HCT116 (cell line): Measurements from ENCODE around the gene CYSRT1. TPM values are rescaled to one million over a fixed set of nuclear protein-coding genes. Genes with fewer than 3 reads are reported as not detected.

Source experiments
- ATAC-seq: fragments of 200-7000 bp; cut with Tn5 transposase; 2 replicates; pipeline ENCODE4 v1.9.1; 2020; ENCODE audit warnings: mild to moderate bottlenecking, moderate library complexity
- BruUV-seq: library from RNA; stranded (reverse); fragments of 400-500 nt; replicated peaks from 2 replicates; lab custom pipeline; 2021; lab: Mats Ljungman, UMichigan
- CTCF ChIA-PET: fragments of 300-600 bp; sonication (Branson Sonifier 250); formaldehyde crosslinking; loops from one replicate; lab custom pipeline; 2021; ENCODE audit warnings: antibody characterized with exemption; lab: Charles Lee
- POLR2A ChIA-PET: fragments of 300-600, 350-600 bp; sonication (Branson Sonifier 250); formaldehyde crosslinking; loops from one replicate; lab custom pipeline; 2021; ENCODE audit warnings: antibody characterized with exemption; lab: Charles Lee
- RAD21 ChIA-PET, 2 experiments: fragments of 300-600 bp; sonication (Branson Sonifier 250); formaldehyde crosslinking; loops; one replicate each; lab custom pipeline; 2023; ENCODE audit warnings: low total read pairs in 2 of 2; ENCODE audit not compliant: uncharacterized antibody in 2 of 2, unreplicated experiment in 2 of 2, low non-redundant PET in 1 of 2; lab: Charles Lee
- DNase-seq: peaks from one replicate; pipeline ENCODE4 v3.0.0-alpha.2; 2010; ENCODE audit warnings: low read depth, low spot score
- H2AFZ ChIP-seq: fragments of 200-600 bp; shearing (Covaris generic), sonication (generic); 2 replicates; pipeline ENCODE4 v1.6.1; 2017; ENCODE audit warnings: low read depth, mixed run types, mixed read lengths, antibody characterized with exemption, low read length; ENCODE audit not compliant: poor library complexity, severe bottlenecking
- H3K27ac ChIP-seq: 2 replicates; pipeline ENCODE4 v1.5.1; 2012; ENCODE audit warnings: low read depth, low read length
- H3K27me3 ChIP-seq: fragments of 200-600 bp; sonication (generic); 2 replicates; pipeline ENCODE4 v1.6.1; 2016; ENCODE audit warnings: mixed run types, low read length, mixed read lengths; ENCODE audit not compliant: insufficient read depth
- H3K36me3 ChIP-seq, 2 experiments: fragments of 200-500 bp in 1 of 2; fragments of 200-600 bp in 1 of 2; sonication (Bioruptor generic) in 1 of 2; sonication (generic) in 1 of 2; 2 replicates each; pipeline versions ENCODE4 v1.5.1 to v1.6.1; 2014 to 2016; ENCODE audit warnings: low read length in 2 of 2, inconsistent platforms in 1 of 2, mixed read lengths in 1 of 2, mixed run types in 1 of 2; ENCODE audit not compliant: insufficient read depth in 2 of 2, control insufficient read depth in 1 of 2
- H3K4me1 ChIP-seq, 2 experiments: fragments of 200-600 bp in 1 of 2; sonication (generic) in 1 of 2; 2 replicates each; pipeline versions ENCODE4 v1.5.1 to v1.6.1; 2012 to 2017; ENCODE audit warnings: low read length in 2 of 2, inconsistent platforms in 1 of 2, mild to moderate bottlenecking in 1 of 2, mixed read lengths in 1 of 2, mixed run types in 1 of 2, moderate library complexity in 1 of 2; ENCODE audit not compliant: insufficient read depth in 2 of 2, control insufficient read depth in 1 of 2
- H3K4me2 ChIP-seq: fragments of 200-600 bp; sonication (generic); 2 replicates; pipeline ENCODE4 v1.6.1; 2017; ENCODE audit warnings: mixed run types, low read length, mixed read lengths
- H3K4me3 ChIP-seq, 2 experiments: fragments of 200-600 bp in 1 of 2; sonication (generic) in 1 of 2; replicated peaks in 1 of 2; 2 replicates each; pipeline ENCODE4 v1.5.1; 2011 to 2016; ENCODE audit warnings: low read length in 2 of 2, control low read depth in 1 of 2, low read depth in 1 of 2, mild to moderate bottlenecking in 1 of 2, mixed read lengths in 1 of 2, mixed run types in 1 of 2
- H3K79me2 ChIP-seq: fragments of 200-600 bp; sonication (generic); 2 replicates; pipeline ENCODE4 v1.6.1; 2017; ENCODE audit warnings: mild to moderate bottlenecking, mixed run types, low read length, moderate library complexity, mixed read lengths; ENCODE audit not compliant: insufficient read depth
- H3K9ac ChIP-seq: fragments of 200-600 bp; sonication (generic); 2 replicates; pipeline ENCODE4 v1.6.1; 2016; ENCODE audit warnings: low read length, mixed read lengths
- H3K9me2 ChIP-seq: fragments of 200-600 bp; sonication (generic), shearing (Covaris generic); 2 replicates; pipeline ENCODE4 v1.6.1; 2017; ENCODE audit warnings: mixed run types, mild to moderate bottlenecking, moderate library complexity; ENCODE audit not compliant: insufficient read depth
- H3K9me3 ChIP-seq, 2 experiments: fragments of 200-500 bp in 1 of 2; fragments of 200-600 bp in 1 of 2; sonication (Bioruptor generic) in 1 of 2; sonication (generic) in 1 of 2; 2 replicates each; pipeline ENCODE4 v1.6.1; 2014 to 2017; ENCODE audit warnings: low read length in 2 of 2, mixed read lengths in 2 of 2, inconsistent platforms in 1 of 2, low read depth in 1 of 2, mild to moderate bottlenecking in 1 of 2, mixed run types in 1 of 2, moderate library complexity in 1 of 2; ENCODE audit not compliant: control insufficient read depth in 1 of 2, insufficient read depth in 1 of 2
- H4K20me1 ChIP-seq: fragments of 200-600 bp; sonication (generic), shearing (Covaris generic); 2 replicates; pipeline ENCODE4 v1.6.1; 2017; ENCODE audit warnings: mixed run types, mild to moderate bottlenecking, moderate library complexity; ENCODE audit not compliant: insufficient read depth
- FOSL1 ChIP-seq: IDR thresholded peaks from 2 replicates; pipeline ENCODE4 v1.6.1; 2012; ENCODE audit warnings: low read depth
- JUND ChIP-seq: IDR thresholded peaks from 2 replicates; pipeline ENCODE4 v1.6.1; 2012
- YY1 ChIP-seq: IDR thresholded peaks from 2 replicates; pipeline ENCODE4 v1.6.1; 2011; ENCODE audit warnings: low read length, low read depth, moderate library complexity, mild to moderate bottlenecking; ENCODE audit not compliant: insufficient replicate concordance; ENCODE audit errors: extremely low read depth
- intact Hi-C: fragments of 100-400 bp; cut with micrococcal nuclease; formaldehyde crosslinking; loops from 2 replicates; pipeline ENCODE4 v1.10.0; 2022
- total RNA-seq: library from RNA; stranded (reverse); gene quantifications from one replicate; pipeline ENCODE4 v1.2.1, GENCODE V29; 2021; ENCODE audit not compliant: unreplicated experiment

The CYSRT1 gene
- total RNA-seq, 1 experiment from 2014 or later = 4.3 TPM

DNA sequence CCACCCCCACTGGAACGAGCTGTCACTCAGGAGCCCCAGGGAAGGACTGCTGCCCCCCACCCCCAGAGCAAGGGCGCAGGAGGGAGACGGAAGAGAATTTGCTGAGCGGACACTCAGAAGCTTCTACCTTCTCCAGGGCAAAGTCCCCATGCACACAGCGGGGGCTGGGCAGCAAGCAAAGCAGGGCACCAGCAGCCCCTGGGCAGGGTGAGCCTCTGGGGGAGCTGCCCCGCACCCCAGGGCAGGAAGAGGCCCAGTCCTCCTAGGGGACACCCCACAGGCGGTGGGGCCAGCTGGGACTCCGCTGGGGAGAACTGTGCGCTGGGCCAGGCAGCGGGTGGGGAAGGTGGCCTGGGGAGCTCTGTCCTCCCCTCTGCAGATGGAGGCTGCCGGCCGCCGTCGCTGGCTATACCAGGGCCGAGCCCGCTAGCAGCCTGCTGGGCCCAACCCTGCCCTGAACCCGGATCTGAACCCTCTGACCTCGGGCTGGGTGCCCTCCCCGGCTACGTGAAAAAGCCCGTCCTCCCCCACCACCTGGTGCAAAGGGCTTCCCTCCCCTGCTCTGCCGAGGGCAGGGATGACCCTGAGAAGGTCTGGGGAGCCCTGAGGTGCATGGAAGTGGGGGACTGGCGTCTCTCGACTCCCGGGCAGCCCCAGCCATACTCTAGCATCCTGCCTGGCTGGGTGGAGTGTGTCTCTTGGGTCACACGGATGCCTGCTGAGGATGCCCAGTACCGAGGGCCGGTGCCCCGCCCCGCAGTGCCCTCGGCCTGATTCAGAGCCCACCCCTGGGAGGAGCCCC lies 5.1 kb downstream of the CYSRT1 start:
- ChIA-PET CTCF (no interaction called here), POLR2A (no interaction called here), RAD21 (no interaction called here)
- Histone ChIP-seq H3K4me1 (peaks cover 34 to 46% of the 10 kb centered on the region in 2 experiments), H2AFZ (no peak overlapping the region), H3K36me3 (no peaks in the 10 kb centered on the region), H4K20me1 (no peaks in the 10 kb centered on the region), H3K9ac (no peak overlapping the region), H3K9me3 (no peaks in the 10 kb centered on the region), H3K4me3 (no peak overlapping the region), H3K79me2 (no peaks in the 10 kb centered on the region), H3K27me3 (no peaks in the 10 kb centered on the region), H3K27ac (no peak overlapping the region), H3K9me2 (no peaks in the 10 kb centered on the region), H3K4me2 (no peak overlapping the region)
- TF ChIP-seq FOSL1 (no peak), YY1 (no peak), JUND (no peak)
- no peak for ATAC-seq
- intact Hi-C loops = loop anchor here (5.0 to 10.0 kb wide), 3 partner anchors 43 to 445 kb away; partner anchors contain the start of genes ANAPC2, NPDC1 and SSNA1
- no TSS peak for BruUV-seq
- no peak for DNase-seq

DNA sequence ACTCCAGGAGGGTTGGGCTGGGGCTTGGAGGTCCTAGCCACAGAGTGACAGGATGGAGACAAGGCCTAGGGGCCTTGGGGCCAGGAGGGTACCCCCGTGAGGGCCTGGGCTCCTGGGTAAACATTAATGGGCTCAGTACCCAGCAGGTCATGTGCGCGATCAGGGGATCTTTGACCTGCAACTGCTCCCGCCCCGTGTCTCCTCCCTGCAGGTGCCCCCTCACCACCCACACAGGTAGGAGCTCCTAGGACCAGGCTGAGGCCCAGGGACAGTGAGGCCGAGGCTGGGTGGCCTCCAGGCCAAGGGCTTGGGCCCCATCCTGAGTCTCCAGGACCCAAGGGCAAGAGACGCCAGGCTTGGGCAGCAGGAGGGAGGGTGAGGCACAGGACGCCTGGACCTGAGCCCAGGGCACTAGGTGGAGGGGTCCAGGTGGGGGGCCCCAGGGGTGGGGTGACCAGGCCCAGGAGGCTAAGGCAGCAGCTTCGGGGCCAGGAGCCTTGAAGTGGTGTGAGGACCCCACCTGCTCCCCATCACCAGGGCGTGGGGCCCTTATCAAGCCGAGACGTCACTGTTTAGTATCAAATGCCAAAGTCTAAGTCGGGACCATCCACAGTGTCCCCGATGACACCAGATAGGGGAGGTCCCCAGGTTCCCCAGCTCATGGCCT lies 5.9 kb downstream of the CYSRT1 start, which contains the start of gene SLC34A3:
TSS of gene SLC34A3 (plus strand) at position 197 of the 667 bp plus-strand sequence. CDS start 802 bp downstream, outside the sequence.
- intact Hi-C loops = no loop called here
- H3K4me1 ChIP-seq = peaks cover 27 to 38% of the 10 kb centered on the region in 2 experiments
- POLR2A ChIA-PET = no interaction called here
- H3K36me3 ChIP-seq = no peaks in the 10 kb centered on the region
- no peaks in the 10 kb centered on the region for H3K9me3 ChIP-seq
- RAD21 ChIA-PET = no interaction called here
- H3K9ac ChIP-seq = no peak within 1 kb of the TSS
- no peaks in the 10 kb centered on the region for H3K27me3 ChIP-seq
- ATAC-seq (no peak), DNase-seq (no peak)
- H3K4me3 ChIP-seq = no peak within 1 kb of the TSS
- no peaks in the 10 kb centered on the region for H3K79me2 ChIP-seq
- H3K9me2 ChIP-seq = no peaks in the 10 kb centered on the region
- TF ChIP-seq YY1 = no peak
- H2AFZ ChIP-seq = no peak within 1 kb of the TSS
- no peaks in the 10 kb centered on the region for H4K20me1 ChIP-seq
- H3K4me2 ChIP-seq = no peak within 1 kb of the TSS
- no peak within 1 kb of the TSS; the same call in 1 of the 2 replicates for H3K27ac ChIP-seq
- no TSS peak for BruUV-seq
- CTCF ChIA-PET = no interaction called here
